ENCODE results near the gene TRABD2B. TPM values are rescaled to one million over a fixed set of nuclear protein-coding genes. Genes with fewer than 3 reads are reported as not detected.

TRABD2B gene
- total RNA-seq, 2 experiments from 2014 or later = not detected

GRCh38 chr1:47821760-47822159 is 175.4 kb downstream of the TRABD2B start:
- Mint-ChIP-seq H3K9me3 (no peaks in the 10 kb centered on the region), H3K27ac (no peak overlapping the region), H3K27me3 (no peaks in the 10 kb centered on the region), H3K36me3 (ENCODE audit: low read depth) (no peaks in the 10 kb centered on the region), H3K4me1 (no peaks in the 10 kb centered on the region), H3K4me3 (no peak overlapping the region)
- ChIA-PET POLR2A (no interaction called here), CTCF (no interaction called here)
- no peak for DNase-seq

GRCh38 chr1:47819574-47819888 is 177.7 kb downstream of the TRABD2B start:
- DNase-seq = no peak
- H3K4me3 Mint-ChIP-seq = no peak overlapping the region
- POLR2A ChIA-PET = no interaction called here
- no peak overlapping the region for H3K27ac Mint-ChIP-seq
- no peaks in the 10 kb centered on the region for H3K27me3 Mint-ChIP-seq
- H3K9me3 Mint-ChIP-seq = no peaks in the 10 kb centered on the region
- H3K36me3 Mint-ChIP-seq (ENCODE audit: low read depth) = no peaks in the 10 kb centered on the region
- H3K4me1 Mint-ChIP-seq = no peaks in the 10 kb centered on the region
- CTCF ChIA-PET = no interaction called here

- ChIA-PET POLR2A (no interaction called here), CTCF (interaction anchor here (0.6 kb wide), 1 partner anchor 628 kb away, joined by 3 read pairs; no protein-coding TSS in a partner anchor)
- H3K4me1 Mint-ChIP-seq = no peaks in the 10 kb centered on the region
- H3K27ac Mint-ChIP-seq = no peak overlapping the region
- no peaks in the 10 kb centered on the region for H3K9me3 Mint-ChIP-seq
- peaks cover 3% of the 10 kb centered on the region for H3K27me3 Mint-ChIP-seq
- no peaks in the 10 kb centered on the region for H3K36me3 Mint-ChIP-seq (ENCODE audit: low read depth)
- no peak overlapping the region for H3K4me3 Mint-ChIP-seq
- no peak for DNase-seq
Observed at GRCh38 chr1:47818682-47819573, 178.3 kb downstream of the TRABD2B start.

GRCh38 chr1:47817861-47818260 is 179.3 kb downstream of the TRABD2B start:
- no peaks in the 10 kb centered on the region for H3K9me3 Mint-ChIP-seq
- H3K36me3 Mint-ChIP-seq (ENCODE audit: low read depth) = no peaks in the 10 kb centered on the region
- no peak overlapping the region for H3K27ac Mint-ChIP-seq
- DNase-seq = no peak
- POLR2A ChIA-PET = no interaction called here
- peaks cover 5% of the 10 kb centered on the region for H3K27me3 Mint-ChIP-seq
- H3K4me1 Mint-ChIP-seq = no peaks in the 10 kb centered on the region
- H3K4me3 Mint-ChIP-seq = no peak overlapping the region
- CTCF ChIA-PET = interaction anchor here (0.6 kb wide), 1 partner anchor 627 kb away, joined by 3 read pairs; no protein-coding TSS in a partner anchor

- no peaks in the 10 kb centered on the region for H3K4me1 Mint-ChIP-seq
- no peak overlapping the region for H3K4me3 Mint-ChIP-seq
- CTCF ChIA-PET = interaction anchor here (0.7 kb wide), 1 partner anchor 908 kb away, joined by 3 read pairs; no protein-coding TSS in a partner anchor
- H3K36me3 Mint-ChIP-seq (ENCODE audit: low read depth) = no peaks in the 10 kb centered on the region
- no peak for DNase-seq
- POLR2A ChIA-PET = no interaction called here
- no peaks in the 10 kb centered on the region for H3K9me3 Mint-ChIP-seq
- H3K27me3 Mint-ChIP-seq = peaks cover 5% of the 10 kb centered on the region
- H3K27ac Mint-ChIP-seq = no peak overlapping the region
Observed at GRCh38 chr1:47816325-47817071, 180.7 kb downstream of the TRABD2B start.

- Mint-ChIP-seq H3K4me1 (no peaks in the 10 kb centered on the region), H3K9me3 (no peaks in the 10 kb centered on the region), H3K27me3 (peaks cover 6% of the 10 kb centered on the region), H3K27ac (no peak overlapping the region), H3K36me3 (ENCODE audit: low read depth) (no peaks in the 10 kb centered on the region), H3K4me3 (no peak overlapping the region)
- ChIA-PET CTCF (no interaction called here), POLR2A (no interaction called here)
- no peak for DNase-seq
Observed at GRCh38 chr1:47814612-47815395, 182.4 kb downstream of the TRABD2B start.

GRCh38 chr1:47813970-47814369 is 183.2 kb downstream of the TRABD2B start:
- Mint-ChIP-seq H3K4me3 (no peak overlapping the region), H3K27ac (no peak overlapping the region), H3K27me3 (peaks cover 6% of the 10 kb centered on the region), H3K4me1 (no peaks in the 10 kb centered on the region), H3K9me3 (no peaks in the 10 kb centered on the region), H3K36me3 (ENCODE audit: low read depth) (no peaks in the 10 kb centered on the region)
- DNase-seq = no peak
- ChIA-PET POLR2A (no interaction called here), CTCF (no interaction called here)

- POLR2A ChIA-PET = interaction anchor here (0.6 kb wide), 1 partner anchor 40 kb away, joined by 3 read pairs; no protein-coding TSS in a partner anchor
- CTCF ChIA-PET = no interaction called here
- no peaks in the 10 kb centered on the region for H3K4me1 Mint-ChIP-seq
- peaks cover 6% of the 10 kb centered on the region for H3K27me3 Mint-ChIP-seq
- no peaks in the 10 kb centered on the region for H3K9me3 Mint-ChIP-seq
- DNase-seq = no peak
- H3K27ac Mint-ChIP-seq = no peak overlapping the region
- H3K4me3 Mint-ChIP-seq = no peak overlapping the region
- no peaks in the 10 kb centered on the region for H3K36me3 Mint-ChIP-seq (ENCODE audit: low read depth)
Observed at GRCh38 chr1:47812904-47813514, 184.2 kb downstream of the TRABD2B start.

GRCh38 chr1:47810964-47811682 is 186.1 kb downstream of the TRABD2B start:
- POLR2A ChIA-PET = no interaction called here
- Mint-ChIP-seq H3K27ac (no peak overlapping the region), H3K4me3 (no peak overlapping the region), H3K36me3 (ENCODE audit: low read depth) (no peaks in the 10 kb centered on the region), H3K9me3 (no peaks in the 10 kb centered on the region), H3K27me3 (peaks cover 6% of the 10 kb centered on the region), H3K4me1 (no peaks in the 10 kb centered on the region)
- CTCF ChIA-PET = no interaction called here
- no peak for DNase-seq

GRCh38 chr1:47809301-47810084 is 187.7 kb downstream of the TRABD2B start:
- H3K27ac Mint-ChIP-seq = no peak overlapping the region
- H3K4me1 Mint-ChIP-seq = no peaks in the 10 kb centered on the region
- no peaks in the 10 kb centered on the region for H3K36me3 Mint-ChIP-seq (ENCODE audit: low read depth)
- H3K9me3 Mint-ChIP-seq = no peaks in the 10 kb centered on the region
- ChIA-PET POLR2A (no interaction called here), CTCF (no interaction called here)
- no peak overlapping the region for H3K4me3 Mint-ChIP-seq
- H3K27me3 Mint-ChIP-seq = peaks cover 6% of the 10 kb centered on the region
- DNase-seq = no peak

GRCh38 chr1:47808612-47809011 is 188.6 kb downstream of the TRABD2B start:
- no peak overlapping the region for H3K4me3 Mint-ChIP-seq

GRCh38 chr1:47805921-47806361 is 191.2 kb downstream of the TRABD2B start:
- no peaks in the 10 kb centered on the region for H3K9me3 Mint-ChIP-seq
- H3K4me1 Mint-ChIP-seq = no peaks in the 10 kb centered on the region
- H3K27me3 Mint-ChIP-seq = no peaks in the 10 kb centered on the region
- no peaks in the 10 kb centered on the region for H3K36me3 Mint-ChIP-seq (ENCODE audit: low read depth)
- no peak overlapping the region for H3K27ac Mint-ChIP-seq
- POLR2A ChIA-PET = no interaction called here
- no peak overlapping the region for H3K4me3 Mint-ChIP-seq
- CTCF ChIA-PET = no interaction called here
- no peak for DNase-seq

More at GRCh38 chr1:47808612-47809011, 188.6 kb downstream of the TRABD2B start:
- Mint-ChIP-seq H3K4me1 (no peaks in the 10 kb centered on the region), H3K27me3 (peaks cover 2% of the 10 kb centered on the region), H3K36me3 (ENCODE audit: low read depth) (no peaks in the 10 kb centered on the region), H3K9me3 (no peaks in the 10 kb centered on the region), H3K27ac (no peak overlapping the region)
- no peak for DNase-seq
- ChIA-PET CTCF (no interaction called here), POLR2A (no interaction called here)

Data from activated CD4-positive, alpha-beta T cell treated with anti-CD3 and anti-CD28 coated beads, Interleukin-2, amount 10 ng/mL, durations not matched to agents 7 days and 5 days (primary cell).